LNCAP (cell line): Measurements from ENCODE around the gene NTRK3.

Experiments used
- CTCF ChIP-seq: fragments of 450-650 bp; IDR thresholded peaks from 2 replicates; pipeline ENCODE4 v1.5.1; 2017; ENCODE audit warnings: mild to moderate bottlenecking

The NTRK3 gene

DNA sequence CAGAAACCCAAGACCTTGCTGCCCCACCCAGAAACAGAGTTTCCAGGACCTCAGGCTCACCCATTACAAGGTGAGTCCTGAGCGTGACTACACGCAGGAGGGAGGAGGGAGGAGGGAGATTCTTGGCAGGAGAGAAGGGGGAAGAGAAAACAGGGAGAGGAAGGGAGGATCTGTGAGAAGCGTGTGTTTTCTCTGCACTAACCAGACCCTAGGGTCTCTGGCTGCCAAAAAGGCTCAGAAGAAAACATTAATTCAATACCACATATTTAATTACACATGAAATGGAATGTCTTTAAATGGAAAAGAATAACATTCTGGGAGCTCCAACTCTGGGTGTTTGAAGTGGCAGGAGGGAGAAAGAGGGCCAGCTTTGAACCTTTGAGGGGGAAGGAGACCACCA lies 309.0 kb downstream of the NTRK3 start:
- TF ChIP-seq CTCF, result no peak

DNA sequence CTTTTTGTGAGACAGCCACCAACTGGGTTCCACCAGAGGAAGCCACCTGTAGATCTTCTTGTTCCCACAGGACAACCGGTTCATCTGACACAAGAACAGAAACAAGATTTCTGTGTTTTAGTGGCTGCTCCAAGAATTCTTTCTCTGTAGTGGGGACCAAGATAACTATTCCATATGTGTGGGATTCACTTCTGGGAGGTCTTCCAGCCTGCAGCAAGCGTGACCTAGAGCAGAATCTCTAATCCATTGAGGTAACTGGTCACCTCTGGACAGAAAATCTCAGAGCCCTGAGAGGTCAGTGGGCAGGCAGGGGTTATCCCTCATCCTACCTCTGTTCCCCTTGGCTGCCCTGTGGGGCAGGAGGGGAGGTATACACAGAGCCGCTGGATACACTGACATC lies 311.3 kb downstream of the NTRK3 start:
- TF ChIP-seq CTCF, result no peak

DNA sequence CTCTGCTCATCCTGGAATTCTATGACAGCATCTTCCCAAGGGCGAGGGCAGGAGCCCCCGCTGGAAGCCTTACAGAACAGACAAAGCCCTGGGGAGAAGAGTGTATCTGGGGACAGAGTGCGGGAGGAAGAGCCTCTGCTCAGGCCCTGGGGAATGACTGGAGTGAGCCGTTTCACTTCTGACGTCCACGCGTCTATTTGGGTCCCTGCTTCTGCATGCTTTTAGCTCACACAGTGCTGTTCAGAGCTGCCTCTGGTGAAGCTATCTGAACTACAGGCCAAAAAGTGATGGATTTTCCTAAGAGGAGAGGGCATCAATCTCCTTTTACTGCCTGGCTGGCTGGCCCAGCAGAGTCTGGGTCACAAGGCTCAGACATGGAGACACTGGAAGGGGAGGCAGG lies 311.8 kb downstream of the NTRK3 start:
- no peak for TF ChIP-seq CTCF

DNA sequence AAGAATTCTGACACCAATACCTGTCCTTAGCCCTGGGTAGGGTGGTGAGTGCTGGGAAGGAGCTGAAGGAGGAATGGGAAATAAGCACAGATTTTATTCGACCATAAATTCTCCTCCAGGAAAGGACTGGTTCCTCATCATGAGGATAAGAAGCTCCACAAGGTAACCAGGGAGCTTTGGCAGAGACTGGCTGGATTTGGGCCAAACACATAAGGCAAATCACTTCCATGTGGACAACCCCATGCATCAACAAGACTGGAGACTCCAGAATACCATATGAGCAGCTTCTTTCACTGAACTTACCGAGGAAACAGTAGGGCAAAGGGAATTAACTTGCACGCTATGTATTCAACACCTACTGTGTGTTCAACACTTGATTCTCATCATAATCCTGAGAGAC lies 312.5 kb downstream of the NTRK3 start:
- no peak for TF ChIP-seq CTCF

GRCh38 chr15:87943626-87944025 lies 312.9 kb downstream of the NTRK3 start:
- TF ChIP-seq CTCF, result no peak

- TF ChIP-seq CTCF, result no peak
These were observed 314.2 kb downstream of the NTRK3 start for GRCh38 chr15:87942316-87942715.

DNA sequence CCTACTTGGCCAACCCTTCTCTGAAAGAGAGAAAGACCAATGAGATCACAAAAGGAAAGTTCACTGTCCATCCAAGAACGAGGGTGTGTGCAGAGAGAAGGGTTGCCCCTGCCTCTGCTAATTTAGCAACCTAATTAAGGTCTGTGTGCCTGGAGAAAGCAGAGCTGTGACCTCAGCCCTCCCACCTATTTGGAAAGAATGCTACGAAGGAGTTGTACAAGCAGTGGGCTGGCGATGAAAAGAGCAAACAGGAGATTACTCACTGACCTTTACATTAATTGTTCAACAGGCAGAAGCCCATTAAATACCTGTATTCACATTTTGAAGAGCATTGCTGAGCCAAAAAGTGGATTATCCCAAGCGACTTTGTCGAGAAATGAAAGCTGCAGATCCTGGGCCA lies 314.9 kb downstream of the NTRK3 start:
- no peak for TF ChIP-seq CTCF

DNA sequence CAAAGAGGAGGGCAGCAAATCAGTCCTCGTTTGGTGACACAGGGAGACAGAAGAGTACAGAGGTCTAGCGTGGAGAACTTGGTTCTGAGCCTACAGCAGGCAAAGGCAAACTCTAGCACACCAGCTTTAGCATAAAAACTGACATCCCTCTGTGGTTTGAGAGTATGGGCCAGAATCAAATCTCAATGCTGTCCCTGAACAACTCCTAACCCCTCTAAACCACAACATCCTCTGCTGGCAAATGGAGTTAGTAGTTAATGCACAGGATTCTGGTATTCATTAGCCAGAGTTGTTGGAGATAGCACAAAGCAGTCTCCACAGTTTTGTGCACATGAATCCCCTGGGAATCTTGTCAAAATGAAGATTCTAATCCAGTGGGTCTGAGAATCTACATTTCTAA lies 315.8 kb downstream of the NTRK3 start:
- no peak for TF ChIP-seq CTCF
